ENCODE measurements around the gene NME7.

NME7 gene

DNA sequence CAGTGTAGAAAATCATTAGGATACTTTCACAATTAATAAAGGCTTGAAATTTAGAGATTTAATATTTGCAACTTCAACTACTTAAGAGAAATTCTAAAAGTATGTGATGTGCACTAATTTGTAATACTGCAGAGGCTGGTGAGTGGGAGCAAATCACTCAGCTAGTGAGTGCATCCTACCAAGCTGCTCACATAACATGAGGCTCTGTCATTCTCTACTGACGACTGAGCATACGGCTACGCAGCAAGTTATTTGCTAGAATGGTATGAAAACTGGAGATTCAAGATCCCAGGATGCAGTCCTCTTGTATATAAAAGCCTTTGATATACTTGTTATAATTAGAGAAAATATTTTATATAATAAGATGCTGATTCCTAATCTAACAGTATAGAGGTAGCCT, 171.0 kb downstream of the NME7 start (continued):
- TF ChIP-seq, protein P1, sequence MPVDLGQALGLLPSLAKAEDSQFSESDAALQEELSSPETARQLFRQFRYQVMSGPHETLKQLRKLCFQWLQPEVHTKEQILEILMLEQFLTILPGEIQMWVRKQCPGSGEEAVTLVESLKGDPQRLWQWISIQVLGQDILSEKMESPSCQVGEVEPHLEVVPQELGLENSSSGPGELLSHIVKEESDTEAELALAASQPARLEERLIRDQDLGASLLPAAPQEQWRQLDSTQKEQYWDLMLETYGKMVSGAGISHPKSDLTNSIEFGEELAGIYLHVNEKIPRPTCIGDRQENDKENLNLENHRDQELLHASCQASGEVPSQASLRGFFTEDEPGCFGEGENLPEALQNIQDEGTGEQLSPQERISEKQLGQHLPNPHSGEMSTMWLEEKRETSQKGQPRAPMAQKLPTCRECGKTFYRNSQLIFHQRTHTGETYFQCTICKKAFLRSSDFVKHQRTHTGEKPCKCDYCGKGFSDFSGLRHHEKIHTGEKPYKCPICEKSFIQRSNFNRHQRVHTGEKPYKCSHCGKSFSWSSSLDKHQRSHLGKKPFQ (tag by site-specific recombination; IDR thresholded peaks at IDR 0.05): no peak
- TF ChIP-seq SCRT1 (tag by site-specific recombination; IDR thresholded peaks at IDR 0.05; ENCODE audit: borderline replicate concordance) (no peak), ZNF302 (tag by site-specific recombination; IDR thresholded peaks at IDR 0.05; ENCODE audit: low read depth) (no peak), ZNF792 (tag by site-specific recombination; IDR thresholded peaks at IDR 0.05) (no peak)

- ChIA-PET CTCF (no interaction called here), POLR2A (interaction anchor here (0.6 kb wide), 1 partner anchor 187 kb away, joined by 3 read pairs; no protein-coding TSS in a partner anchor)
- H3K9me3 ChIP-seq (ENCODE audit: control insufficient read depth, insufficient read depth, low read depth, low read length): no peaks in the 10 kb centered on the region
- no peaks in the 10 kb centered on the region for H3K4me1 ChIP-seq (ENCODE audit: control insufficient read depth, insufficient read depth, low read length)
- no peak for TF ChIP-seq ELK4 (IDR thresholded peaks at IDR 0.05; ENCODE audit: borderline replicate concordance, low read depth, low read length)
- no peak for TF ChIP-seq ZNF521 (tag by site-specific recombination; IDR thresholded peaks at IDR 0.05)
- no peak for TF ChIP-seq EGR2 (tag by site-specific recombination; IDR thresholded peaks at IDR 0.05; ENCODE audit: low read depth)
- no peak overlapping the region for H3K4me3 ChIP-seq (ENCODE audit: low read depth, low read length)
- no peak overlapping the region for H3K27ac ChIP-seq (ENCODE audit: extremely low read depth, low read depth, low read length)
- no peaks in the 10 kb centered on the region for H3K36me3 ChIP-seq (ENCODE audit: control insufficient read depth in 2 of 2, insufficient read depth in 1 of 2, low read length in 2 of 2)
Observed at GRCh38 chr1:169196161-169196560, 171.4 kb downstream of the NME7 start.

DNA sequence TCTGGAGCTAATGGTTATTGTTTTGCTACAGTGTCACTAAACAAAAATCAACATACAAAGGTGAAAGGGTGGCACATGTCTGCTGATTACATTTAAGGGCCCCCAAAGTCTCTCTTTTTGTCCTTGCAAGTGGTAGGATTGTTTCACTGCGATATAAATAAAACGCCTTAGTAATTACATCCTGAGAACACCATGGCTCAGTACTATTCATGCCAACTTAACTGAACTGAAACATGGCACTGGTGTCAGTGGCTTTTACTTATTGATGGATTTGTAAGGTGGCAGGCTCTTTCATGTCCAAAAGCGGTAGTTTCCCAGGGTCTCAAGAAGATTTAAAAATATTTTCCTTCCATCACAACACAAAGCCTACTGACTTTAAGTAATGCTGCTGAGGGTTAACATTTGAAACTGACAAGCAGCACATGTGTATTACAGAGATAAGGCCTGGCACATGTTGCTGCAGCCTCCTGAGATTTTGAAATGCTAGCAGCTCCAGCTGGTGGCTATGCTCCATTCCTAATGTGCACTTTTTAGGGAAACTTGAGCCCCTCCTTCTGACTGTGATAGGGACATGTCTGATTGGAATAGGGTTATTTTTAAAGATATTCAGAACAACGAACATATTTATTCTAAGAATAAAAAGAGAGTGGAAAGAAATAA, 174.3 kb downstream of the NME7 start:
- Histone ChIP-seq H3K27ac (ENCODE audit: extremely low read depth, low read depth, low read length) (no peak overlapping the region), H3K4me1 (ENCODE audit: control insufficient read depth, insufficient read depth, low read length) (no peaks in the 10 kb centered on the region), H3K4me3 (ENCODE audit: low read depth, low read length) (no peak overlapping the region), H3K9me3 (ENCODE audit: control insufficient read depth, insufficient read depth, low read depth, low read length) (no peaks in the 10 kb centered on the region), H3K36me3 (ENCODE audit: control insufficient read depth in 2 of 2, insufficient read depth in 1 of 2, low read length in 2 of 2) (no peaks in the 10 kb centered on the region)
- ChIA-PET CTCF (interaction anchor here (0.7 kb wide), 1 partner anchor 408 kb away, joined by 4 read pairs; no protein-coding TSS in a partner anchor), POLR2A (no interaction called here)
- TF ChIP-seq PRDM1 (tag by site-specific recombination; IDR thresholded peaks at IDR 0.05) (no peak), ZNF843 (tag by site-specific recombination; IDR thresholded peaks at IDR 0.05) (no peak), RBAK (tag by site-specific recombination; IDR thresholded peaks at IDR 0.05) (no peak), ZNF404 (tag by site-specific recombination; IDR thresholded peaks at IDR 0.05) (no peak), ZBTB17 (tag by site-specific recombination; IDR thresholded peaks at IDR 0.05) (no peak), ZNF48 (tag by site-specific recombination; IDR thresholded peaks at IDR 0.05) (no peak), KLF1 (tag by site-specific recombination; IDR thresholded peaks at IDR 0.05) (no peak), ZFP69B (tag by site-specific recombination; IDR thresholded peaks at IDR 0.05) (no peak), ZBTB11 (tag by site-specific recombination; conservative IDR thresholded peaks at IDR 0.05; ENCODE audit: low read depth) (no peak), AEBP2 (tag by site-specific recombination; IDR thresholded peaks at IDR 0.05; ENCODE audit: borderline replicate concordance) (no peak), KLF7 (tag by site-specific recombination; IDR thresholded peaks at IDR 0.05; ENCODE audit: borderline replicate concordance) (no peak), BCL11B (tag by site-specific recombination; IDR thresholded peaks at IDR 0.05; ENCODE audit: low read depth) (no peak), ZNF274 (IDR thresholded peaks at IDR 0.05; ENCODE audit: low read length) (no peak), ZNF274 (tag by site-specific recombination; IDR thresholded peaks at IDR 0.05; ENCODE audit: borderline replicate concordance) (no peak), ZNF37A (tag by site-specific recombination; IDR thresholded peaks at IDR 0.05) (no peak), ZBTB8A (tag by site-specific recombination; IDR thresholded peaks at IDR 0.05) (no peak)
- TF ChIP-seq, protein P2, sequence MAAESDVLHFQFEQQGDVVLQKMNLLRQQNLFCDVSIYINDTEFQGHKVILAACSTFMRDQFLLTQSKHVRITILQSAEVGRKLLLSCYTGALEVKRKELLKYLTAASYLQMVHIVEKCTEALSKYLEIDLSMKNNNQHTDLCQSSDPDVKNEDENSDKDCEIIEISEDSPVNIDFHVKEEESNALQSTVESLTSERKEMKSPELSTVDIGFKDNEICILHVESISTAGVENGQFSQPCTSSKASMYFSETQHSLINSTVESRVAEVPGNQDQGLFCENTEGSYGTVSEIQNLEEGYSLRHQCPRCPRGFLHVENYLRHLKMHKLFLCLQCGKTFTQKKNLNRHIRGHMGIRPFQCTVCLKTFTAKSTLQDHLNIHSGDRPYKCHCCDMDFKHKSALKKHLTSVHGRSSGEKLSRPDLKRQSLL (tag by site-specific recombination; IDR thresholded peaks at IDR 0.05): no peak

Data from HEK293 (cell line).